Inflammatory macrophage treated with lipopolysaccharide for 1 hour (primary cell): ENCODE results near the gene MLIP.
"Not testable (repeated sequence)": the region's sequence is repeated elsewhere in the genome, so short reads cannot be mapped to it uniquely, and the experiment has no call there.

ENCODE experiments used
- DNase-seq, 2 donors: peaks; one replicate each; pipeline ENCODE4 v3.0.0-alpha.2; 2020 to 2022

Gene MLIP

GRCh38 chr6:54111341-54112045 lies at the start of gene MLIP:
Gene MLIP (plus strand): TSS chr6:54111443. CDS start chr6:54111480, 37 bp downstream.
- no peak for DNase-seq

DNA sequence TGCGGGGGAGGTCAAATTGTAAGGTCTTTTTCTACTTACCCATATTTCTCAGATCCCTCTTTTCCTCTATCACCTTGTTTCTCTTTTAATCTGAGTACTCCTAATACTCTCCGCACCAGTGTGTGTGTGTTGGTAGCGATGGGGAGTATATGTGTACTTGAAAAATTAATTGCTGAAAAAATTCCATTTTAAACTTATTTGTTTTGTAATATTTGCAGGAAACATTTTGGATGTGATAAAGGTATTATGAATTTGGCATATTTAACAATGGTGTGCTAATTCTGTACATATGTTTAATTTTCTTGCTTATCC lies 48.1 kb upstream of the MLIP start:
- no peak for DNase-seq

- no peak for DNase-seq
Measured at GRCh38 chr6:54068694-54069093, 42.5 kb upstream of the MLIP start.

- no peak for DNase-seq
Measured at GRCh38 chr6:54070025-54070424, 41.2 kb upstream of the MLIP start.

DNA sequence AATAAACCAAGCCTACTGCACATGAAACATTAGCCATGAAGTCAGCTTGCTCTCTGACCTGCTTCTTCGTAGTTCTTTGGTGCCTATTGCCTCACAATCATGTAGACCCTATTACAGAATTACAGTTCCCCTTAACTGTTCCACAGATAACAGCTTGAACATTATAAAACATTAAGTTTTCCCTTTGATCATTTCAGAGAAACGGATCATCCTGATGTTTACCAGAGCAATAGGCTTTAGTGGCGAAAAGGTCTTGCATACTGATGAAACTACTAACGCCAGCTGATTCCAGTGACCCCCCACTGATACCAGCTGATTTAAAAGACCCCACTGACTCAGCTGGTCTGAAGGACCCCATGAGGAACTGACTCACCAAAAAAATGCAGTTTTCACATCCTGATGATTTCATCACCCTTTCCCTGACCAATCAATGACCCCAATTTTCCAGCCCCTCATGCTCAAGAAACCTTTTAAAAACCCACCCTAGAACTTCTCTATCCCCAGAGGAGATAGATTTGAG lies 39.4 kb upstream of the MLIP start:
- no peak for DNase-seq

DNA sequence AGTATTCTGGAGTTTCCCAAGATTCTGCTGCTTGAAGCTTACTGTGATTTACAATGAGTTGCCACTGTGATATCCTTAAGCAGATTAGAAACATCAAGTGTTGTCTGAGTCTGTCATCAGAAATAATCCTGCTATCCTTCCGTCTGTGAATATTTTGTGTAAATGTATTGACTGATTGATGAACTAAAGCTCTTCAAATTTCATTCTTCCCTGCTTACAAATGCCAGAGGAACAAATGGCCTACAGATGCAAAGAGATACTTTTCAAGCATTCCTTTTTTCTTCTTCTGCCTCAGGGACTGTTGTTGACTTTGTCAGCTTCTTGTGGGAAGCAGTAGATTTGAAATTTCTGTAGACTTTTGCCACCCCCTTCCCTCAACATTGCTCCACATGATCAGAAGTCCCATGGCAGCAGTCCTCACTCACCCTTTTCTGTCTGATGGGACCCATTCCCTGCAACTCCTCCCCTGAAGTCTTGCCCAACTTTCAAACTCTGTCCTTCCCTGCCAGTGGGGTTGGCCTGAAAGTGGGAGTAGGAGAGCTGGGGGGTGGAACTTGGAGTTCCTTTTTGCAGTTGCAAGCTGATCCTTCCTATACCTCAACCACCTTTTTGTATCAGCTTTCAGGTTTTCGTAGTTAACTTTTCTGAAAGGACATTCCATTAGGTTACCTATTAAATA lies 38.5 kb upstream of the MLIP start:
- DNase-seq, result no peak

- DNase-seq, result no peak
Measured at GRCh38 chr6:54073487-54073886, 37.8 kb upstream of the MLIP start.

DNA sequence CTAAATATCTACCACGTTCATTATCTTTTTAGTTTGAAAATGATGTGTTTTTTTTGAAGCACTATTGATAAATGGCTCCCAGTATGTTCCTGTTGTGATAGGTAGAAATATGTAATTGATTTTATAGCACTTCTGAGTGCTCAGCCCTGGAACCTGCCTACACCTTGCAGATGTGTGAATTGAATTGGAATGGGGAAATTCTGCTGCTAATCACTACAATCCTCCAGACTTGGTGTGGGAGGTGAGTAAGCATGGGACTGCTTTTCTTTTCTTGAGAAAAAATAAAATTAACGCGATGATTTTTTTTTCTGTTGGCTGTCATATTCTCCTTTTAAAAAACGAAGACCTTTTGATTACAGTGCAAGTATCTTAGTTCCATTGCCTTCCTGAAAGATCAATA lies 37.1 kb upstream of the MLIP start:
- DNase-seq, result no peak

GRCh38 chr6:54074578-54075195 lies 36.6 kb upstream of the MLIP start:
- no peak for DNase-seq

- DNase-seq, result no peak
Measured at GRCh38 chr6:54076159-54076789, 35.0 kb upstream of the MLIP start.

- DNase-seq, result not testable (repeated sequence)
Measured at GRCh38 chr6:54081499-54081898, 29.7 kb upstream of the MLIP start.

GRCh38 chr6:54083287-54083686 lies 28.0 kb upstream of the MLIP start:
- DNase-seq, result no peak

DNA sequence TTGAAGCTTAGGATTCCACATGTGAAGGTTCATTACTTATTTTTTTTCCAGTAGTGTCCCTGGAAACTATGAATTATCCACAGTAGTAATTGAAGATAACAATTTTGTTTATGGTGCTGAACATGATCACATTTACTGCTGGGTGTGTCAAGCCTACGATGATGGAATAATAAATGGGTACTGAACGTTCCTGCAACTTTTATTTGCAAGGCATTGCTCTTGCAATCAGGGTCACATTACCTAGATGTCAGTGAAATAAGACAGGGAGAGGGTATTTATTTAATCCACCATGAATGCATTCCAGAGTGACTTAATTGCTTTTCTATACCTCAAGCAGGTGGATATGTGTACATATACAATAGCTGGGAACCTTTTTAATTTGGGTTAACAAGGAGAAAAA lies 27.0 kb upstream of the MLIP start:
- DNase-seq, result no peak

- no peak for DNase-seq
Measured at GRCh38 chr6:54085047-54085446, 26.2 kb upstream of the MLIP start.

DNA sequence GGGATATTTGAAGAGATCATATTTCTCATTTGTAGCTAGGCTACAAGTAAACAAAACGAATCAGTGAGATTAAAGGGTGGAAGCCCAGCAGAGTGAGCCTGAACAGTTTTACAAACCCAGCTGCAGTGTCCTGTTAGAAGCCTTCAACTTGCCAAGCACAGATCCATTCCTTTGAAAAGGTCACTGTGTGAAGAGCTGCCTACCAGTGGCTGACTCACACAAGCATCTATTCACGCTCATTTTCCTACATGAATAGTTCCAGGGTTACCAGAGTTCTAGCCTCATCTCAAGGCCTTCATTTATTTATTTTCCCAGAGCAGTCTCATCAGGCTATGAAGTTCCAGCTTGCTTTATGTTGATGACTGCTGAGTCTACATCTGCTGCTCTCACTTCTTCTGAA lies 25.7 kb upstream of the MLIP start:
- DNase-seq, result no peak

- DNase-seq, result no peak
Measured at GRCh38 chr6:54086439-54086838, 24.8 kb upstream of the MLIP start.

- DNase-seq, result no peak
Measured at GRCh38 chr6:54087721-54088120, 23.5 kb upstream of the MLIP start.

DNA sequence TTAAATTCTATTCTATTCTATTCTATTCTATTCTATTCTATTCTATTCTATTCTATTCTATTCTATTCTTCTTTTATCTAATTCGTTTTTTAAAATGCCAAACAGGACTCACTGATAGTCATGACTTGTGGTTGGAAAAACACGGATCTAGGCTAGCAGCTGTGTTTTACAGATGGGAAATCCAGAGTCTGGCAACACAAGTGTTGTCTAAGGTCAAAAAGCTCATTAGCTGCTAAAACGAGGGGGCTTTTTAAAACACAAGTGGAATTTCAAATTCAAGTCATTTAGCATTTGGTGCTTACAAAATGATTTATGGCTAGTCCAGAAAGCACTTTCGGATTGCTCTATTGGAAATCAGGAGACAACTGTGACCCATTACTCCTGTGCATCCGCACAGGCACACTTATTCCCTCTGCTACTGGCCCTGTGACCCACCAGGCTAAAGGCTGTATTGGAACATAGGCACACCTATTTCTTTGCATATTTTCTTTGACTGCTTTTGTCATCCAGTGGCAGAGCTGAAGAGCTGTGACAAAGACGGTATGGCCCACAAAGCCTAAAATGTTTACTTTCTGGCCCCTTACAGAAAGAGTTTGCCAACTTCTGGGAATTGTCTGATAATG lies 17.8 kb upstream of the MLIP start:
- DNase-seq, result no peak

- no peak for DNase-seq
Measured at GRCh38 chr6:54094293-54094692, 16.9 kb upstream of the MLIP start.

GRCh38 chr6:54094786-54095185 lies 16.5 kb upstream of the MLIP start:
- DNase-seq, result no peak

GRCh38 chr6:54095723-54096122 lies 15.5 kb upstream of the MLIP start:
- no peak for DNase-seq

DNA sequence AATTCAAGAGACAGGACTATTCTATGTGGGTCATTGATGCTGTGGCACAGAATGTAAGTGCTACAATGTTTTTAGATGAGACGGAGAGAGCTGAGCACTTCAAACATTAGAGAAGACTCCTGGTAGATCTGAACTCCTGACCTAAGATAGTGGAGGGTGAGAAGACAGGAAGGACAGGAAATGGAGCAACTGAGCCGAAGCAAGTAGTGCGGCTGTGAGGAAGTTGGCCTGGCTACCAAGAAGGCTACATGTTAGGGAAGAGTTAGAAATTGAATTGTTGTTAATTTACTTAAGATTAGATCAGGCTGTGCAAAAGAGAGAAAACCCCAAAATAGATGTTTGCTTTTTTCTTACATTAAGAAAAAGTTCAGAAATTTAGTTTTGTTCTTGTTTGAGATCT lies 14.4 kb upstream of the MLIP start:
- no peak for DNase-seq

DNA sequence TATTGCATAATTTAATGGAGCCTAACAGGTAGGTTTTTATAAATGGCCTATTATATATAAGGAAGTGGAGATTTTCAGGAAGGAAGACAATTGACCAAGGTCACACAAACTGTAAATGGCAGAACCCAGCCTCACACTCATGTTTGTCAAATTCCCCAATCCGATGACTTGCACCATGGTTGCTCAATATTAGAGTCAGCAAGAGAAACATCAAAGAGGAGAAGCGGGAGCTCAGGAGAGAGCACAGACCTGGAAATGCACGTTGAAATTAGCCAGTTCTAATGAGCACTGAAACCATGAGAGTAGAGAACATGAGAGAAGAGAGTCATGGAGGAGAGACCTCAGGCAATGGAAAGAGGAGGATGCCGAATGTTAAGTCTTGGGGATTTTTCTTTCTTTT lies 13.5 kb upstream of the MLIP start:
- DNase-seq, result no peak
